Gastroesophageal sphincter (tissue), 3 donors: Measurements from ENCODE around the gene ACAD8.

Experiments
- CTCF ChIP-seq, 4 experiments: fragments of 200-600 bp in 2 of 4; fragments of 450-650 bp in 2 of 4; sonication (generic) in 1 of 4; IDR thresholded peaks; one replicate each; pipeline ENCODE4 v1.5.1; 2017 to 2019; ENCODE audit warnings: antibody characterized with exemption in 4 of 4, mild to moderate bottlenecking in 2 of 4, moderate library complexity in 2 of 4
- EP300 ChIP-seq: sonication (generic); formaldehyde crosslinking; IDR thresholded peaks from one replicate; pipeline ENCODE4 v1.6.1; 2017; ENCODE audit warnings: antibody characterized with exemption, mild to moderate bottlenecking
- POLR2AphosphoS5 ChIP-seq: sonication (generic); formaldehyde crosslinking; IDR thresholded peaks from one replicate; pipeline ENCODE4 v1.6.1; 2017; ENCODE audit warnings: antibody characterized with exemption

GRCh38 chr11:134272381-134273316, 19.3 kb downstream of the ACAD8 start:
- no peak for TF ChIP-seq CTCF (IDR thresholded peaks at IDR 0.05)
- TF ChIP-seq POLR2AphosphoS5: no peak
- TF ChIP-seq EP300: no peak
